NCI-H510A treated with DMSO at 0.1 percent for 48 hours (cell line): Measurements from ENCODE around the gene BMPER.
A peak's percentile ranks its signal among the peaks of the same experiment; 100 is the strongest.

Experiments used
- DNase-seq: peaks from one replicate; lab custom pipeline; 2025; lab: John Stamatoyannopoulos, UW

BMPER gene

DNA sequence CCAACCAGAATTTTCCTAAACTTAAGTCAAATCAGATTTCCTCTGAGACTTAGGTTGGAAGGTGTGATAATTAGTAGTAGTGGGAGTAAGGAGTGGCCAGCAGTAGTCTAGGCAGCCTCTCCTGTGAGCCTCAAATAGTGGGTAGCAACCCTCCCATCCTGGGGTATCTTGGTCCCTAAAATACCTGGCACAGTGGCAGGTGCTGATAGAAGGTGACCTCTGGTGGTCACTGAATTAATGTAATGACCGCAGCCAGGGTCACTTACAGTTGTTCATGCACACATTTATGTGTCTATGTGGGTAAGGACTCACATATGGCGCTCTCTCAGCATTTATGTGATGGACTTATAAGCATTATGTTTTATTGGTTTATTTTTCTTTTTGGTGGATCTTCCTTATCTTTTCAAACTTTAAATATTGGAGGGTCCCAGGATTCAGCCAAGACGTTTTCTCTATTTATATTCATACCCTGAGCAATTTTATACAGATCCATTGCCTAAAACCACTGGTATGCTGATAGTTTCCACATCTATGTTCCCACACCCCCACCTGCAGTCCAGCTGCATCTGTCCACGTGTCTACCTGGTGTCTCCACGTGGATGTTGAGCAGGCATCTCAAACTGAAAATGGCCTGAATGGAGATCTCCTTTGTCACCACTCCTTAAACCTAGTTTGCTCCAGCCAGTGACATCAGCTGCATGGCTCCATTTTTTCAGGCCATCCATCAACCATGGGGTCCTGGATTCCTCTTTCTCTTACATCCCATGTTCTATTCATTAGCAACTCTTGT is 18.3 kb downstream of the BMPER start:
- DNase-seq: no peak

DNA sequence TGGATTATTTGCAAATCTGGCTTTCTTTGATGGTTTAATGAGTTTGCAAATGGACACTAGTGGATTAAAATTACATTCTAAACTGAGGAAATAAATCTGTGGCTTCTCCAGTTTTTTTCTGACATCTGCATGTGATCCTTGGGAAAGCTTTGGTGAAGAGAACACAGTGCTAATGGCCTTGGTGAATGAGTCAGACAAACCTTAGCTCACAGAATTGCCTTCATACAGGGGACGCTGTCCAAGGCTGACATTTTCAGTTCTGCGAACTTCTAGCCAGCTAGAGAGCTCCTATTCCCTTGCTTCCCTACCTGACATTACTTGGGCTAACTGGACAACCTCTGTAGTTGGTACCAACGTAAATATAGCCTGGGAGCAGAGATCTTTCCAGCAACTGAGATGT is 21.2 kb downstream of the BMPER start:
- DNase-seq: no peak

DNA sequence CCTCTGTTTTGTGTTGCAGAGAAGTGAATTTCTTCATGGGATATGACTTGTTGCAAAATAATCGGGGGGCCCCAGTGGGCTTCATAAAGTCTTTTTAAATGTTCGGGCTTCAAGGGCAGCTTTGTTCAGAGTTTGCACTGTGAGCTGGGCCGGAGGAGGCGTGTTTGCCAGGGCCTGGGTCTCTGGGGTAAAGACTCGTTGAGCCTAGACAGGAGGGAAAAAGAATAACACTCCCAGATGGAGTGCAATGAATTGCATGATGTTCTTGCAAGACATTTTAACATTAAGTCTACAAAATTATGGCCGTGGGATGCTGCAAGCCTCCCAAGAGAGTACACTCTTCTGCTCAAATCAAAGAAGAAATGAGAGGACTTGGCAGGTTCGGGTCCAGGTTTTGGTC is 23.6 kb downstream of the BMPER start:
- no peak for DNase-seq

DNA sequence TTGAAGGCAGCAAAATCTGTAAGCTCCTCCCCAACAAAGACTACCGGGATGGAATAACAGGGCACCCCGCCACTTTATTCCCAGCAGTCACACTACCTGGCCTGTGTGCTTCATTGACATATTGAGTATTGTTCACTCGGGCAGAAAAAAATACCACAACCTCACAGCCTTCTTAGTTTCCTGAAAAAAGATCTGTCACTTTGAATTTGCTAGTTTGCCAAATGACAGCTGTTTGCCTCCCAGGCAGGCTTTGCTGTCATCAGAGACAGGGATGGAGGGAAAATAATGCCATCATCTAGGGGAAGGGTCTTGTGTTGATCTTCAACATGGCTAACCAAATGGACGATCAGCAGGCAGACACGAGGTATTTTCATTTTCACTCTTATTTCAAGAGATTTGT is 26.9 kb downstream of the BMPER start:
- DNase-seq: no peak

DNA sequence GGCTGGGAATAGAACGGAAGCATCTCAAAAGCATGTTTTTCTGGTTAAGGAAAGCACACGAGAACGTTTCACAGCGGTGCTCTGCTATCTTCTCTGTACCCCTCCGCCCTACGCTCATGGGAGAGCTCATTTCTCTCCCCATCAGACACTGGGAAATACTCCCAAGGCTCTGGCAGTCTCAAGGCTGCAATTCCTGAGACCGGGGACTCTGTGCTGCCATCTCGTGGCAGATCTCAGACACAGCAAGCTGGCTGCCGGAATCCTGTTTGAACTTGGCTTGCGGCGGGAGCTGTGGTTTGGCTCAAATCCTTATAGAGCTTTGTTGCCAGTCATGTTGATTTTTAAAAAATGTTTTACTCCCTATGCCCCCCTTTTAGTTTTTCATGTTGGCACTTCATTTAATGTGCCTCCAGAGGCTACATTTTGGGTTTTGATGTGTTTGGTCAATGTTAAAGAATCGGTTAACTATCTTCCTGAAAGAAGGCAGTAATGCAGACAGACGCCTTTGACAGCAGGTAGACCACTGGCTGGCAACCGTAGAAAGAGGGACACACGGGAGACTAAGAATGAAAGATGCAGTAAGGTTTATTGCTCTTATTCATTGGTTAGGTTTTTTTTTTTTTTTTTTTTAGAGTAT is 27.6 kb downstream of the BMPER start:
- DNase-seq: peak; percentile 83

DNA sequence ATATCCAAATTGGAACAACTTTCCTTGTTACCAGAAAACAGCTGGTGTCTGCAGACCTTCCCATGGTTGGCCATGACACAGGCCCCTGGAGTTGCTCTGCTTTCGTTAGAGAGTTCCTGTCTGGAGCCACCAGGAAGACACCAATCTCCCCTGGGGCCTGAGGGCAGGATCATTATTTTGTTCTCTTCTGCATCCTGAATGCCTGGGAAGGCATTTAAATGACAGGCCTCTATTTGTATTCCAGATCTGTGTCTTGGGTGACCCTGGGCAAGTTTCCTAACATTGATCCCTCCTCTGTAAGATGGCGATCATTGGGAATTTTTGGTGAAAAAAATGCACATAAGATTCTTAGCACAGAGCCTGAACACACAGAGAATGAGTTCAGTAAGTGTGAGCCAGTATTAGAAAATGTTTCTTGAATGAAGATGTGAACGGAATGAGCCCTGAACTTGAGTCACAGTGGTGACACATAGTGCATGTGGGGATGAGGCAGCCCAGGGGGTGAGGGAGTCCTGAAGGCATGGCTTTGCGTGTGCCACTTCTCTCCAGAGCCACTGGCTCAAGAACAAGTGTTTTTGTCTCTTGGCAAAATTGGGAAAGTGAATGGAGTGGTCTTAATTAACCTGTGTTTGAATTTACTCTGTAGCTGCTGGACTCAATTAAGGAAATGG is 28.4 kb downstream of the BMPER start:
- DNase-seq: no peak

DNA sequence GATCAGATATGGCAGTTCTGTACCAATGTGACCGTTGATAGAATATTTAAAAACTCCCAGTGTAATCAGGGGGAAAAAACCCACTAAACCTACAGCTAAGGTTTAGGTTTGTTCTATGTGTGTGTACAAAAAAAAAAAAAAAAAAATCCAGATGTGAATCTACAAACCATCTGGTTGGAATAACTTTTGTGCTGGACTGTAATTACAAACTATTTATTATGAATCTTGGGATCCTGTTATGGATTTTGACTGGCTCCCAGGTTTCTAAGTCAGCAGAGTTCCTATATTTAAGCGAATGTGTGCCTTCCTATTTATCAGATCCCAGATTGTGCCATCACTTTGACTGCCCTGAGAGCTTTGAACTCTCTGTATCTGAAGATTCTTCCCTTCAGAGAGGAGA is 29.1 kb downstream of the BMPER start:
- no peak for DNase-seq

DNA sequence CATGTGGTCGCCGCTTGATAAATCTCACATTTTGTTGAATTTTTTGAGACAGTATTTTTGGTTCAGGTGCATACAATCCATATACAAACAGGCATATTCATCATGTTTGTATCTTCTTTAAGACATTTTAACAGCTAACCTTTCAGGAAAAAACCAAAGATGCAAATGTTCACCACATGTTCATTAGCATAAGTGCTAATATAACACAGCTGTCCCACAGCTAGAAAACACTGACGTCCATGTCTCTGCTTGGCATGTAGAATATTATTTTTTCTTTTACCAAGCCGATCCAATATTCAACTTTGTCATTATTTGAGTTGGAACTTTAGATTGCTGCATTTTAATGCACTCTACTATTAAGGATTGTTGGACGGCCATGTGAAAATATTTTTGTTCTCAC is 31.2 kb downstream of the BMPER start:
- no peak for DNase-seq

DNA sequence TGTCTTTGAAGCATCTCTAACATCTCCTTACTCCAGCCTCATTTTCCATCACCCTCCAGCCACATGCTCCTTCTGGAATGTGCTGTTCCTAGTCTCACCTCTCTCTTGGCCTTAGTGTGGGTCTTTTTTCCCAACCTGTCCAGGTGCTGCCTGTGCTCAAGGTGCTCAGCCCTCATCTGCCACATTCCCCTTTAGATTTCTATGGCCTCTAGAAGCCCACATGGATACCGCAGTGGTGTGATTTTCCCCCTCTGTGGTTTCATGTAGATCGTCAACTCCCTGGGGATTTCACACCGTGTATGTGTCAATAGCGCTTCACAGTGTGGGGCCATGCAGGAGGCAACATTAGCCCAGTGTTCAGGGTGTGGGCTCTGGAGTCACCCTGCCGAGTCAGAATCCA is 32.5 kb downstream of the BMPER start:
- DNase-seq: no peak

DNA sequence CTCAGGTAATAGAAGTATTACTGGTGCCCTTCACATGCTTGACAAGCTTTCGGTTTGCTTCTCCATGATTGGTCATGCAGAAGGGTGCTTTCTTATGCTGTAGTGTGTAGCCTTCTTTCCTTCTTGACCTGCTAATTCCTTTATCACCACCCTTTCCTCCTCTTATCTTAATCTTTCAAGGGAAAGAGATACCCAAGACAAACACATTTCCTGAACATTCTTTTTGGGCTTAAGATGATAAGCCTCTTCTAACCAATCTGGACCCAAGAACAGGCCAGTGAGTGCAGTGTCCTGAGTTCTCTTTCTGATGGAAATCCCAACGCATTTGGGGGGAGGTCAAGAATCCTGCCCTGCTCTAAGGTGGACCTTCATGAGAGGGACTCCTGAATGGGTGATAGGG is 33.8 kb downstream of the BMPER start:
- no peak for DNase-seq

DNA sequence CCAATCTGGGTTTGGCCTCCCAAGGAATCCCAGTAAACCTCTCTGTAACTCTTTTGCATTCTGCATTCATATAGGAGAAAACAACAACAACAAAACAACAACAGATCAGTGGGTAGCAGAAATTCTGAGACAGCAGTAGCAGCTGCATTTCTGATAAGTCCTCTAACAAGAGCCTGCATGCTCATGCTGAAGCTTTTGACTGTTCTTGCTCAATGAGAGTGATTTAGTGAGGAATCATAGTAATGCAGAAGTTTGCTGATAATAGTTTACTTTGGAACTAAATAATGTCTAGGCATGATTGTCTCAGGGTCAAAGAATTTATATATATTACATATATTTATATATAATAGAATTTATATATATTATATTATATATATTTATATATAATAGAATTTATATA is 35.2 kb downstream of the BMPER start:
- no peak for DNase-seq

DNA sequence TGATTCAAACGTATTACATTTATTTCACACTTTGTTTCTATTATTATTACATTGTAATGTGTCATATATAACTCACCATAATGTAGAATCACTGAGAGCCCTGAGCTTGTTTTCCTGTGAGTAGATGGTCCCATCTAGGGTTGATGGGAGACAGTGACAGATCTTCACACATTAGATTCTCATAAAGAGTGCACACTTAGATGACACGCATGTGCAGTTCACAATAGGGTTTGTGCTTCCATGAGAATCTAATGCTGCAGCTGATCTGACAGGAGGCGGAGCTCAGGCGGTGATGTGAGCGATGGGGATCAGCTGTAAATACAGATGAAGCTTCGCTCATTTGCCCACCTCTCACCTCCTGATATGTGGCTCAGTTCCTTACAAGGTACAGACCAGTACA is 36.1 kb downstream of the BMPER start:
- DNase-seq: no peak

DNA sequence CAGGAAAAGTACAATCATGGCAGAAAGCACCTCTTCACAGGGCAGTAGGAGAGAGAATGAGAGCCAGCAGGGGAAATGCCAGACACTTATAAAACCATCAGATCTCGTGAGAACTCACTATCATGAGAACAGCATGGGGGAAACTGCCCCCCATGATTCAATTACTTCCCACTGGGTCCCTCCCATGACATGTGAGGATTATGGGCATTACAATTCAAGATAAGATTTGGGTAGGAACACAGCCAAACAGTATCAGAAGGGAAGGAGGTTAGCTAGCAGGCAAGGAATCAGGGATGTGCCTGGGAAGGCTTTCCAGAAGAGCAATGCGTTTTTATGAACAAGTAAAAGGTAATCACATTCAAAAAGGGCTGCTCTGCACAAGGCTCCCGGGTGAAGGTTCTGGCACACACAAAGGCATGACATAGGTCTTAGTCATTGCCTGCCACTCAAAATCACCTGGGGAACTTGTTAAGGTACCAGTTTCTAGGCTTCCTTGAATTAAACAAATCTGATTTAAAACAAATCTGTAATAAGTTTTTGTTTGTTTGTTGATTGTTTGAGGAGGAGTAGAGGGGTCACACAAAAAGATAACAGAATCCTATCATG is 40.9 kb downstream of the BMPER start:
- DNase-seq: no peak

DNA sequence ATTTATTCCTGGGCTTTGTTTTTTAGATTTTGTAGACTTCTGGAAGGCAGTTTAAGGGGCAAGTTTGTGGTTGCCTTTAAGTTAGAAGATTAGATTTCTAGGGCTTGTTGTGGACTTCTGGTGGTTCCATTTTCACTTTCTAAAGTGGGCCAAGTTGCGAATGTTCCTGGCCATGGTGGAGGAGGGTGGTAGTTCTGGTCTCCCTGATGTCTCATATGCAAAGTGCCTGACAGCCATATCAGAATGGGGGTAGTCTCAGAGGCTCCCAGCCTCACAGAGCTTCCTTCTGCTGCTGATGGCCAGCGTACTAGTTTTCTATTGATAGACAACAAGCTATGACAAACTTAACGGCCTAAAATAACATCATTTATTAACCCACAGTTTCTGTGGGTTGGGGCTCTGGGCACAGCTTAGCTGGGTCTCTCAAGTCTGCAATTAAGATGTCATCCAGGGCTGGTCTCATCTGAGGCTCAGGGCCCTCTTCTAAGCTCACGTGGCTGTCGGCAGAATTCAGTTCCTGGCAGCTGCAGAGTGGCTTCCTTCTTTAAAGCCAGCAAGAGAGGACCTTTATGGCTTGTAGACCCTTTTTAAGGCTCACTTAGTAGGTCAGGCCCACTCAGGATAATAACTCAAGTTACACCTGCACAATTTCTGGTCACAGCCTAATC is 44.8 kb downstream of the BMPER start:
- no peak for DNase-seq

DNA sequence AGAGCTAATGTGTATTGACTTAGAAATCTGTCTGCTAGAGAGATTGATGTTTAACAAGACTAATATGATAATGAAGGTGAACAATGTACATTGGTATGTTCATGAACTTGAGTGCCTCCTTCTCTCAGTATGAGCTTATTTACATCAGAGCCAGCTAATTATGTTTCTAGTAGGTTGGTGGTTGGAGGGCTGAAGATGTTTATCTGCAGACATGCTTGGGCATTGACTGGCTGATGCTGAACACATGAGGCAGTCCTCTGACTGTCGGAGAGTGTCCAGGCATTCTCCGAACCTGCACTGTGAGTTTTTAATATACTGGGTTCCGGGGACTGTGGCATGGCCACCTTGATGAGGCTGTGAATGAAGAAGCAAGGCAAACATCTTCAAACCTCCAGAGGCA is 47.5 kb downstream of the BMPER start:
- no peak for DNase-seq

DNA sequence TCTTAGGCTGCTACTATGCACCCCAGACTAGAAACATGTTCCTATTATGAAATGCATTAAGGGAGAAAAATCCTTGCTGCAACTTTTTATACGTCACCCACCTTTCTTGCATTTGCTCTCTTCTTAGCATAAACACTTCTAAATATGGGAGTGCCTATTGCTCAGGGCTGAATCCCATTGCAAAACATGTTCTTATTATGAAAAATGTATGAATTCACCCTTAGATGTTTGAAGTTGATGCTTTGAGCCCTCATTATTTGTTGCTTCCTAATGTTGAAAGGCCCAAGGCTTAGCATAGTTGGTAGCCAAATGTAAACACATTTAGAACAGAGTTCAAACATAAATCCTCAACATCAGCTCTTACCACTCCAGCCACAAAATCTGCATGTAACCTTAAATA is 52.8 kb downstream of the BMPER start:
- no peak for DNase-seq

DNA sequence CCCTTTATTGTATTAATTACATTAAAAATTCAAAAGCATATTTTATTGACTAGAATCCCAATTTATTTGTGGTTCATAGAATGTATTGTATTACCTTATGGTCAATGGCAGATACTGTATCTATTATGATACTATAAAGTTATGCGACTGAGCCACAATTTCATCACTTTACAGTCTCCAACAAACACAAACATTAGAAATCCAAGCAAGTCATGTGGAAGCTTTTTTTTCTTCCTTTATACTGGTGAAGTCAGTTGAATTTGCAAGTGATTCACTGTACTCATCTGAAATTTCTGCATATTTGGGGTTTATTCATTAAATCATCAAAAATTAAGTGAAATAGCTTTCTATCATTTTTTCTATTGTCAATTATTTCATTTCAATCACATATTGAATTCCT is 54.3 kb downstream of the BMPER start:
- DNase-seq: no peak

DNA sequence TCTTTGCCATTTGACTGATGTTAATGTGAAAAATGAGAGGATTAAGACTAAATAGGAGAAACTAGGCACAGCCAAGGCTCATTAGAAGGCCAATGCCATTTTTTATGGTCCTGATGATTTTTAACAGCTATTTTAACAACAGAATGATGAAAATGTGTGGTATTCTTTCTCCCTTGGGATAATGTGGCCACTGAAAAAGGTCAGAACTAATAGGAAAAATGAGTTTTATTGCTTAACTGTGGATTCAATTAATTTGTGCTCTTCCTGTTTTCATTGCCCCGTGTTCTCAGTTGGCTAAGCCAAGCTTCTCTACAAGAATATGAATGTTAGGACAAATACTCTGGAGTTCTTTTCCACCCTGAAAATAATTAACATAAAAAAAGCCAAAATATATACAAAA is 56.6 kb downstream of the BMPER start:
- DNase-seq: no peak

DNA sequence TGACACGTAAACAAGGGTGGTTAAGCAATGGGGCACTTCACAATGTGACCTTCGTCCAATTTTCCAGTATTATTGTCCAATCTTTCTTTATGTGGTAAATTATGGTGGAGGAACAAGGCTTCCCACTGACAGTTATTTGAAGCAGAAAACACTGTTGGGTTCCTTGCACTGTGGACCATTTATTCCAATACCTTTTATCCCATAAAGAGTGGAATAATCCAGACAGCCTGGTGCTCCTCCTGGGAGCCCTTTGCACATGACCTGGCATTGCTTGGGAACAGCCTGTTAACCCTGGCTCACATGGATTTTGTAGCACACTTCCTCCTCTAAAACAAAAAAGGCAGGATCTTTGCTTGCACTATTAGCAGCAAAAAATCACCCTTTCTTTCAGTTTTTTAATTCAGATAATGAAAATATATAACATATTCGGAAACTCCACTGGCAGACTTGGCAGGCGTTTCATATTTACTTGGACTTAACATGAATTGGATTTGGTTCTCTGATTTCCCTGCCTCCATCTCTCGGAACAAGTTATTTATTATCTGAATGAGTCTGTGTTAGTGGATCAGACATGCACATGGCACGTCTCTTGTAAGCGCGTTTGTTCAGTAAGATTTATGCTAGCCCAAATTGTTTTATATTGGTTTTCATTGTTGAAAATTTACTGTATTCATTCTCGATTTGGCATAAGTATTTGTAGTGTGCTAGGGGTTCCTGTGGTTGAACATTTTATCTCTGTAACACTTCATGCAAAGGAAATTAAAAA is 59.3 kb downstream of the BMPER start:
- DNase-seq: no peak

DNA sequence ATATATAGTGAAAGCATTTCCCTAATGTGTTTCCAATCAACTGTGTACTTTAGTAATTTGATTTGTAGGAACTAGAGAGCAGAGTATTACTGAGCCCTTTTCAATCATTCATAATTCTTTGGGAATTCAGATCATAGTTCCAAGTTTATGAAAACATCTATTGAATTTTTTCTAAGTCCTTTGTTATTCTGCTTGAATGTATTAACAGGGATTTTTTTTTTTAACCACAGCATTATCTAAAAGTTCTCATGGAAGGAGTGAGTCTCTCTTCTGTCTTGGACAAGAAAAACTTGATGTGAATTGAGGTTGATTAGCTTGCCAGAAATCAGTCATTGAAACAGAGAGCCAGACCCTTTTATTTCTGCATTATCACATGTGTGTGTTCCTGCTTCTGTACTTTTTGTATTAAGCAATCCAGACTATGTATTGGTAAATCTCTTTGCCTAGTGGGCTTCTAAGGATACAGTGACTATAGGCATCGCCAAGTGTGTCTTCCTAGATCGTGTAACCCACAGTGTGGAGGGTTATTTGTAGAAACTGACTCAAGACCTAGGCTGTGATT is 59.9 kb downstream of the BMPER start:
- no peak for DNase-seq

DNA sequence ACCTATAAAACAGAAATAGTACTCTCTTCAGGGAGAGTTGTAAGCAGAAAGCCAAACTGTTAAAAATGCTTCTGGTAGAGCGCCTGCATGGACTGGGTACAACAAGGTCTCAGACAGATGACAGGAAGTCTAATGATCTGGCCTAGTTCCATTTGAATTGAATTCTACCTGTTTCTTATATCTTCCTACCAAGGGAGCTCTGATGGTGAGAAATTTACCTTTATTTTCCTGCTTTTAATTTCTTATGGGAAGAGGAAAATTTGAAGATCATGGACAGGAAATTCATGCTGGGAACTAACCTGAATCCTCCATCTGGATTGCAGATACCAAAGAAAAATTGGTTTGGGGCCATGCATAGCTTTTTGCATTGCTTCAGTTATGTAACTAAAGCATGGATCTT is 63.3 kb downstream of the BMPER start:
- DNase-seq: no peak
